GM20000 (cell line): Measurements from ENCODE around the gene PLXNB3.
"Not testable (repeated sequence)": the region's sequence is repeated elsewhere in the genome, so short reads cannot be mapped to it uniquely, and the experiment has no call there.

Experiments
- DNase-seq: peaks from one replicate; pipeline ENCODE4 v3.0.0; 2012; ENCODE audit warnings: low spot score
- TF ChIP-seq, protein P1 (sequence below): IDR thresholded peaks from 2 replicates; pipeline ENCODE4 v1.5.1; 2012; ENCODE audit warnings: mild to moderate bottlenecking, control low read depth; ENCODE audit errors: extremely low read depth, missing control alignments

Gene PLXNB3

DNA sequence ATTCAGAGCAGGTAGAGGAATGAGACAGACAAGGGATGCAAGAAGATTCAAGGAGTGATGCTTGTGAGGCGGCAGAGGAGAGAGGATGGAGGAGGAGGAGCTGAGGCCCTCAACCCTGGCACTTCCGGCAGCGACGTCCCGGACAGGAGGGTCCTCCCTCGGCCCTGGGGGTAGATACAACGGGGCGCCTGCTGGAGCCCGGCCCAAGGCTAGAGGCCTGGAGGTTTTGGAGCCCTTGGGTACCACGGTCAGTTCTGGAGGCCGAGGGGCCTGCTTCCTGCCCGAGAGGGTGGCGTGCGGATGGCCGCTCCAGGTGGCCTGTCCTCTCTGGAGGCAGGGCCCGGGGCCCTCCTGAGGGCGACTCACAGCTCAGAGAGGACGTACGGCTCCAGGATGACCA, 43.9 kb downstream of the PLXNB3 start:
- no peak for DNase-seq
- TF ChIP-seq, protein P1, sequence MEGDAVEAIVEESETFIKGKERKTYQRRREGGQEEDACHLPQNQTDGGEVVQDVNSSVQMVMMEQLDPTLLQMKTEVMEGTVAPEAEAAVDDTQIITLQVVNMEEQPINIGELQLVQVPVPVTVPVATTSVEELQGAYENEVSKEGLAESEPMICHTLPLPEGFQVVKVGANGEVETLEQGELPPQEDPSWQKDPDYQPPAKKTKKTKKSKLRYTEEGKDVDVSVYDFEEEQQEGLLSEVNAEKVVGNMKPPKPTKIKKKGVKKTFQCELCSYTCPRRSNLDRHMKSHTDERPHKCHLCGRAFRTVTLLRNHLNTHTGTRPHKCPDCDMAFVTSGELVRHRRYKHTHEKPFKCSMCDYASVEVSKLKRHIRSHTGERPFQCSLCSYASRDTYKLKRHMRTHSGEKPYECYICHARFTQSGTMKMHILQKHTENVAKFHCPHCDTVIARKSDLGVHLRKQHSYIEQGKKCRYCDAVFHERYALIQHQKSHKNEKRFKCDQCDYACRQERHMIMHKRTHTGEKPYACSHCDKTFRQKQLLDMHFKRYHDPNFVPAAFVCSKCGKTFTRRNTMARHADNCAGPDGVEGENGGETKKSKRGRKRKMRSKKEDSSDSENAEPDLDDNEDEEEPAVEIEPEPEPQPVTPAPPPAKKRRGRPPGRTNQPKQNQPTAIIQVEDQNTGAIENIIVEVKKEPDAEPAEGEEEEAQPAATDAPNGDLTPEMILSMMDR = no peak

DNA sequence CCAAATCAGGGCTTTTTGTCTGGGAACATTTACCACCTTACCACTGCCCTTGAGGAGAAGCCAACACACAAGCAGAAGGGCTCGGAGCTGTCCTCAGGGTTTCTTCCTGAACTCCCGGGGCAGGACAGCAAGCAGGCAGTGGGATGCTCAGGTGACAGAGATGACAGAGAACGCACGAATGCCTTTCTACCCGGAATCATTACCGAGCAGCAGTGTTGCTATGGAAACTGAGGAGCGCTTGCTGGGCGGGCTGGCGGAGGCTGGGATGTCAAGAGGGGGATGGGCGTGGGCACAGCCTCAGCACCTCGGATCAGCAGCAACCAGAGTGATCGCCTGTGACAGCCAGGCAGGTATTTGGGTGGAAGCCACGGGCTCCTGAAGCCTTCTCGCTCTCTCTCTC, 48.2 kb downstream of the PLXNB3 start:
- DNase-seq = no peak
- TF ChIP-seq, protein P1 = no peak

DNA sequence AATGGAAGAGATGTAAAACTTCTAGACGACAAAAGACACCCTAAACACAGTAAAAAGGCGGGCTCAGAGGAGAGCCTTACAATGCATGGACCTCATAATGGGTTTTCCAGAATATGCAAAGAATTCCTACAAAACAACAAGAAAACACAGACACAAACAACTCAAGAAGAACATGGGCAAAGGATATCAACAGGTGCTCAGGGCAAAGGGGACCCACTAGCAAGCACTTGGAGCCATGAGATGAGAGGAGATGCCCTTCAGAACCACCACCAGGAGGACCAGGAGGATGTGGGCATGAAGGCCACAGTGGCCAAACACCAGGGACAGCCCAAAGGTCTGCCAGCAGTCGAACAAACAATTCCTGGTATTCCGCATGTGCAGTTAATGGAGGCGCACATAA, 49.1 kb downstream of the PLXNB3 start:
- TF ChIP-seq, protein P1 = no peak
- DNase-seq = no peak

DNA sequence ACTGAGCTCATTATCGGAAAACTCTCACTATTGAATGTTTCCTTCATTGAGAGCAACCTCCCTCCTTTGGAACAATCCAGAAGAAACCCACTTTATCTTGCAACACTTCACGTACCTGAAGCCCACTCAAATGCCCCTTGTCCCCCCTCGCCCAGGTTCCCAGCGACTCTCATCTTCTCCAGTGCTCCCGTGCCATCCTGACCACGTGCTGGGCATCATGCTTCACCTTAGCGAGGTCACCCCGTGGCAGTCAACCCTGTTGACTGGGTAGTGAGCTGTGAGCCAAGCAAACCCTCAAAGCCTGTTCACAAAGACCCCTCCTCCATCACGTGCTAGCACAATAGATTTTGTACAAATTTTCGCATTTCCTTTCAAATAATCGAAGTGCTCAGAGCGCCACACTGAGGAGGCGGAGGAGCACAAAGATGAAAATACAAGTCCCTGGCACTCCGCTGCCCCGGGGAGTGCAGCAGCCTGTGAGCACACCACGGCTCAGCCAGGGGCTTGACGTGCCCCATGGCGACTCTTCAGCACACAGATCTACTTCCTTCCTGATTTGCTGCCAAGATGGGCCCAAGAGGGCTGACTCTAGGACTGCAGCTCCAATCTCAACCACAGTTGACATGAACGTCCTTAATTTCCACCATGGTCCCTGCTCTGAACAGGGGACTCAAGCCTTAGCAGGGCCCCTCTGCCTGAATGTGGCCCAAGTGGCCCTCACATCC, 50.7 kb downstream of the PLXNB3 start:
- DNase-seq = no peak
- TF ChIP-seq, protein P1 = no peak

DNA sequence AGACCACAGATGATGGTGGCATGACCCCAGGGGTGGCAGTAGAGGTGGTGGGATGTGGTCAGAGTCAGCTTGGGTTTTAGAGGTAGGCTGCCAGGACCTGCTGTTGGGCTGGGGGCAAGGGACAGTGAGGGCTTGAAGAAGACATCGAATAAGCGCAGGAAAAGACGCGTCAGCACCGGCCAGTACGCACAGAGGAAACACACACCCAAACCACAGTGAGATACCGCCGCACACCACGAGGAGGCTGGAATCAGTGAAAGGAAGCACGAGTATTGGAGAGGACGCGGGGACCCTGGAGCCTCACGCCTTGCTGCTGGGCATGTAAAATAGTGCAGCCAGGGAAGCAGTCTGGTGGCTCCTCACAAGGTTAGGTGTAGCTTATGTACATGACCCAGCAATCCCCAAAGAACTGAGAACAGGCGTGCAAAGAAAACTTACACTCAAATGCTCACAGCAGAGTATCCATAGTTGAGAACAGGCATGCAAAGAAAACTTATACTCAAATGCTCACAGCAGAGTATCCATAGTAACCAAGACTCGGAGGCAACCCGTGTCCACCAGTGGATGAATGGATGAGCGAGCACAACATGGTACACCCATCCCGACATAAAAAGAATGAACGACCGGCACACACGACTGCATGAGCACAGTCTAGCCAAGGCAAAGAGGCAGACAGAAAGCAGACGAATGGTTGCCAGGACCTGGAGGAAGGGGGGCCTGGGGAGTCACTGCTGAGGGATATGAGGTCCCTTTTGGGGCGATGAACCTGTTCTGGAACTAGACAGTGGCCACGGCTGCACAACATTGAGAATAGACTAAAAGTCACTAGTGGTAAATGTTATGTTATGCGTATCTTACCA, 53.0 kb downstream of the PLXNB3 start:
- DNase-seq = no peak
- TF ChIP-seq, protein P1 = no peak

DNA sequence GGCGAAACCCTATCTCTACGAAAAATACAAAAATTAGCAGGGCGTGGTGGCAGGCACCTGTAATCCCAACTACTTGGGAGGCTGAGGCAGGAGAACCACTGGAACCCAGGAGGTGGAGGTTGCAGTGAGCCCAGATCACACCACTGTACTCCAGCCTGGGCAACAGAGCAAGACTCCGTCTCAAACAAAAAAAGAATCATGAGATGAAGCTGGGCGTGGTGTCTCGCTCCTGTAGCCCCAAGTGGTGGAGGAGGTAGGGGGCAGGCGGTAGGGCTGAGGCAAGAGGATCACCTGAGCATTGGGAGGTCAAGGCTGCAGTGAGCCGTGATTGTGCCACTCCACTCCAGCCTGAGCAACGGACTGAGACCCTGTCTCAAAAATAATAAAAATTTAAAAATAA, 54.0 kb downstream of the PLXNB3 start:
- not testable (repeated sequence) for DNase-seq

DNA sequence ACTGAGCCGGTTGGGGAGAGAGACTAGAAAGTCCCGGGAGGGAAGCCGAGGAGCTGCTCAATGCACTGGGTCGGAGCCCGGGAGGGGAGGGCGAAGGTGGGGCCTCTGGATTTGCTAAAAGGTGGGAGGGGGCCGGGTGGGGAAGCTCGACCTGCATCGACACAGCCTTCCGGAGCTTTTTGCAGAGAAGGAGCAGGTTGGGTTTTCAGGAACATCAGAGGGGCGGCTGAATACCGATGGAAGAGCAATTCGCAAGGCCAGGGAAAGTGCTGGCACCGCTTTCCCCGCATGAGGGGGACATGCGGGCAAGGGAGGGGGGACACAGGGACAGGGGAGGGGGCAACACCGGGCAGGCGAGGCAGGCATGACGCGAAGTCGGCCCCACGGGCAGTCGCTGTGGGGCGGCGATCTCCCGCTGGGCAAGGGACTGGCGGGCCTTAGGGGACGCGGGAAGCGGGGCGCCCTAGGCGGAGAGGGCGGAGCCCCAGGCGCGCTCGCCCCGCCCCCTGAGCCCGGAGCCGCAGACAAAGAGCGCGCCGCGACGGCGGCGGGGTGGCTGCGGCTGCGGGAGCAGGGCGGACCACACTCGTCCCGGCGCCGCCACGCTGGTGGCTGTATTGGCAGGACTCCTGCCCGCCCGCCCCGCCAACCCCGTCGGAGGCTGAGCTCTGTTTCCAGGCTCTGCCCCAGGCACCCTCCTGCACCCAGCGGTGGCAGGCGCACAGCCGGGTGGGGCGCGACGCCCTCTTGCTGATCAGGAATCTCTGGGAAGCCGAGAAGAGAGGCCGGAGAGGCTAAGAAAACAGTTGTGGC, 54.7 kb downstream of the PLXNB3 start:
- peak; percentile 62 for DNase-seq
- TF ChIP-seq, protein P1 = no peak
